Measurements from ENCODE around the gene CXXC4.
A peak's percentile ranks its signal among the peaks of the same experiment; 100 is the strongest.

- TF ChIP-seq CTCF (IDR thresholded peaks at IDR 0.05), result peak; percentile 53 to 59 (median 57)
- no peak for TF ChIP-seq POLR2A (IDR thresholded peaks at IDR 0.05)
Observed at GRCh38 chr4:104451573-104451972, 43.1 kb downstream of the CXXC4 start.

Measured in right lobe of liver (tissue), 4 donors.